ENCODE measurements around the gene TMEFF2.
"Not testable (repeated sequence)": the region's sequence is repeated elsewhere in the genome, so short reads cannot be mapped to it uniquely, and the experiment has no call there.

Gene TMEFF2

GRCh38 chr2:192137451-192137850 is 57.3 kb downstream of the TMEFF2 start:
- DNase-seq (ENCODE audit: extremely low read depth in 1 of 2, low read depth in 1 of 2): no peak

DNA sequence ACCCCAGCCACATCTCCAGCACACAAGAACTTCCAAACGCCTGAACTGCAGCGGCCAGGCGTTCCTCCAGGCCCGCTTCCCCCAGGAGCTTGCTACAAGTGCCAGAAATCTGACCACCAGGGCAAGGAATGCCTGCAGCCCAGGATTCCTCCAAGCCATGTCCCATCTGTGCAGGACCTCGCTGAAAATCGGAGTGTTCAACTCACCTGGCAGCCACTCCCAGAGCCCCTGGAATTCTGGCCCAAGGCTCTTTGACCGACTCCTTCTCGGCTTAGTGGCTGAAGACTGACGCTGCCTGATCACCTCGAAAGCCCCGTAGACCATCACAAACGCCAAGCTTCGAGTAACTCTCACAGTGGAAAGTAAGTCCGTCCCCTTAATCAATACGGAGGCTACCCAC is 62.1 kb downstream of the TMEFF2 start:
- DNase-seq (ENCODE audit: extremely low read depth in 1 of 2, low read depth in 1 of 2): not testable (repeated sequence)

DNA sequence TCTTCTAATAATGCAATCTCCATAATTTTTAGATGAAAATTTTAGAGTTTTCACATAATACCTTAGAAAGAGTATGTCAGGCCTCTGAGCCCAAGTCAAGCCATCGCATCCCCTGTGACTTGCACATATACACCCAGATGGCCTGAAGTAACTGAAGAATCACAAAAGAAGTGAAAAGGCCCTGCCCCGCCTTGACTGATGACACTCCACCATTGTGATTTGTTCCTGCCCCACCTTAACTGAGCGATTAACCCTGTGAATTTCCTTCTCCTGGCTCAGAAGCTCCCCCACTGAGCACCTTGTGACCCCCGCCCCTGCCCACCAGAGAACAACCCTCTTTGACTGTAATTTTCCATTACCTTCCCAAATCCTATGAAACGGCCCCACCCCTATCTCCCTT is 64.4 kb downstream of the TMEFF2 start:
- not testable (repeated sequence) for DNase-seq (ENCODE audit: extremely low read depth in 1 of 2, low read depth in 1 of 2)

DNA sequence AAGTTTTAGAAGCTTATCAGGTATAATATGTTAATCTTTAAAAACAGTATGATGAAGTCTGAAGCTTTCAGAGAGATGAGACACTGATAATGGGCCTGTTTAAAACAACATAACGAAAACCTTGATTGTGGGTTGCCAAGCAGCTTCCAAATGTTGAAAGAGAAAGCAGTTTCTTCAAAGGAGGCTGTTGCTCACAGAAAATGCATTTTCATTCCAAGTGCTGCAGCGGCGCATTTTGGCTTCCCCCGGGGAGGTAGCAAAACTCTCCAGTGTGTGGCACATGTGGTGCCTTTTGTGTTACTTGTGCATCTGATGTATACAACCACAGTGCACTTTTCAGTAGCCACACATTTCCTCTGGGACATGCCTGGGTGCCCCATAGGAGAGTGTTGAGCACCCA is 66.1 kb downstream of the TMEFF2 start:
- no peak for DNase-seq (ENCODE audit: extremely low read depth in 1 of 2, low read depth in 1 of 2)

- DNase-seq (ENCODE audit: extremely low read depth in 1 of 2, low read depth in 1 of 2): no peak
Measured at GRCh38 chr2:192127434-192127833, 67.3 kb downstream of the TMEFF2 start.

DNA sequence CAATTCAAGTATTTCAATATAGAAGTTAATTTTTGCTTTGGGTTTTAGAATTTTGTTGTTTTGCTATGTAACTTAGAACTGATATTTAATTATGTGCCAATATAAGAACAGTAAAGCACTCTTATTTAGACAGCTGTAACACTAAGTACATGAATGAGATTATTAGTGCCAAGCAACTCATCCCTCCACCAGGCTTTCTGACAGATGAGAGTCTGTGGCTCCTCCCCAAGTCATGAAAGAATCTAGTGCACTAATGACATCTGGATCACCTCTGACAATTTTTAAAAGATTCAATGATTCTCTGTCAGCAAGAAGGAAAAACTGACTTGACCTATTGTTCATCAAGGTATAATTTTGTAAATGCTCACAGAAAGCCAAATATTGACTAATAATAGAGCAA is 67.8 kb downstream of the TMEFF2 start:
- DNase-seq (ENCODE audit: extremely low read depth in 1 of 2, low read depth in 1 of 2): no peak

DNA sequence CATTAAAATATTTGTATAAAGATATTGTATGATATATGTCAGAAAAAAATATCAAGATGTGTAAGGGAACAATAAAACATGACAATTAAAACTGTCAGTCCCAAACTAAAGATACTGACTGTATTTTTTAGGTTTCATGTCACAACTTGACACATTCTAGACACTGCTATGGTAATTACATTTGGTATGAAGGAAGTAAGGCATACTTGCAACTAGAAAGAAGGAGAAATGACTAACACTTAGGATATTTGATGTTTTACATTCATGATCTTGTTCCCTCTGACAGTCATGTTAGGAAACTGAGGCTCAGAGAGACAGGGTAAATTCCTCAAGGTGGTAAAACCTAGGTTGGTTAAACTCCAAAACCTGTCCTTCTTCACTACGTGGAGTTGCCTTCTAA is 68.3 kb downstream of the TMEFF2 start:
- no peak for DNase-seq (ENCODE audit: extremely low read depth in 1 of 2, low read depth in 1 of 2)

DNA sequence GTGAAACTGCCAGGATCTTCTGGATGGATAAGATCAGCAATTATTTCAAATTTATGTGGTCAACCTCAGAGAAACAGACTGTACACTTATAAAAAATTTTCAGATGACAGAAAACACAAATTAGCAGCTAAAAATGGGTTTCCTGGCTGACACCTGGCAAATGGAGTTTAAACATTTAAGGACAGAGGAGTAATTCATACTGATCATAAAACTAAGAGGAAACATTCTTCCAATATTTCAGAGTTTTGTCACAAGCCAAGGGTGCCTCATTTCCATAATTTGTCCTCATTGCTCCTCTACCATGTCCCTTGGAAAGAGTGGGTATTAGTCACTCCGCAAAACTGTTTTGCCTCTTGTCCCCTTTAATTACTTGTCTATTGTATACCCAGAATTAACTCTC is 70.2 kb downstream of the TMEFF2 start:
- DNase-seq (ENCODE audit: extremely low read depth in 1 of 2, low read depth in 1 of 2): no peak

GRCh38 chr2:192123847-192124246 is 70.9 kb downstream of the TMEFF2 start:
- DNase-seq (ENCODE audit: extremely low read depth in 1 of 2, low read depth in 1 of 2): no peak

GRCh38 chr2:192122946-192123345 is 71.8 kb downstream of the TMEFF2 start:
- no peak for DNase-seq (ENCODE audit: extremely low read depth in 1 of 2, low read depth in 1 of 2)

GRCh38 chr2:192122141-192122540 is 72.6 kb downstream of the TMEFF2 start:
- no peak for DNase-seq (ENCODE audit: extremely low read depth in 1 of 2, low read depth in 1 of 2)

- DNase-seq (ENCODE audit: extremely low read depth in 1 of 2, low read depth in 1 of 2): no peak
Measured at GRCh38 chr2:192119536-192119935, 75.2 kb downstream of the TMEFF2 start.

DNA sequence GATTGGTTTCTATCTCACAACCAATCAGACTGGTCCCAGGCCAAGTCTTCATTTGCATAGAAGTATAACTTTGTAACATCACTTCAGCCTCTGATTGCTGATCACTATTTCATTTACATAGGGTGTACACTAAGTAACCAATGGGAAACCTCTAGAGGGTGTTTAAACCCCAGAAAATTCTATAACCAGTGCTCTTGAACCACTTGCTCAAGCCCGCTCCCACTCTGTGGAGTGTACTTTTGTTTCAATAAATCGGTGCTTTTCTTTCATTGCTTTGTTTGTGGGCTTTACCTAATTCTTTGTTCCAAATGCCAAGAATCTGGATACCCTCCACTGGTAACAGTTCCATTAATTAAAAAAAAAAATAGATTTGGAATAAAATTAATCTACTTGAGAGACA is 77.0 kb downstream of the TMEFF2 start:
- DNase-seq (ENCODE audit: extremely low read depth in 1 of 2, low read depth in 1 of 2): no peak

GRCh38 chr2:192111536-192111935 is 83.2 kb downstream of the TMEFF2 start:
- not testable (repeated sequence) for DNase-seq (ENCODE audit: extremely low read depth in 1 of 2, low read depth in 1 of 2)

- no peak for DNase-seq (ENCODE audit: extremely low read depth in 1 of 2, low read depth in 1 of 2)
Measured at GRCh38 chr2:192099742-192100141, 95.0 kb downstream of the TMEFF2 start.

GRCh38 chr2:192098814-192099491 is 95.8 kb downstream of the TMEFF2 start:
- DNase-seq (ENCODE audit: extremely low read depth in 1 of 2, low read depth in 1 of 2): no peak

- DNase-seq (ENCODE audit: extremely low read depth in 1 of 2, low read depth in 1 of 2): no peak
Measured at GRCh38 chr2:192091476-192091875, 103.3 kb downstream of the TMEFF2 start.

GRCh38 chr2:192090911-192091310 is 103.8 kb downstream of the TMEFF2 start:
- DNase-seq (ENCODE audit: extremely low read depth in 1 of 2, low read depth in 1 of 2): no peak

DNA sequence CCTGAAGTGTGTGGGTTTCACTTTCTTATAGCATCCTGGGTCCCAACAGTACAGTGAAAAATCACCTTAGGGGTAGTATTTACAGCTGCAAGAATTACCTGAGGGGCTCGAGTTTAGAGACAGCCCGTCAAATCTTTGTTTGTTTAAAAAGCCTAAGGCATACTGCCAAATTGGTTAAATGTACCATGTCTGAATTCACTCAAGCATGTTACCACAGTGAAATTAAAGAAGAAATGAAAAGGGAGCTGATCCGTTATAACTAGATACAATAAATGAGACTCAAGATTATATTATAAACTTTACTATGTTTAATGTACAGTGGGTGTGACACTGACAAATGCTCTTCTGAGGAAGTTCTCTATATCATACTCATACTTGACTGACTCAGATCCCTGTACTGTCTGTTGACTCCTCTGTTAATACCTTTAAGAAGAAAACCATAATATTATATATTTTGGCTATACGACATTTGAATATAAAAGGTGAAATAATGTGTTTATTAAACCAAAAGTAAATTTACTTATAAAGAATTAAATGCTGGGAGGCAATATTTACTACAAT is 107.3 kb downstream of the TMEFF2 start:
- DNase-seq (ENCODE audit: extremely low read depth in 1 of 2, low read depth in 1 of 2): no peak

- DNase-seq (ENCODE audit: extremely low read depth in 1 of 2, low read depth in 1 of 2): no peak
Measured at GRCh38 chr2:192082121-192082520, 112.6 kb downstream of the TMEFF2 start.

DNA sequence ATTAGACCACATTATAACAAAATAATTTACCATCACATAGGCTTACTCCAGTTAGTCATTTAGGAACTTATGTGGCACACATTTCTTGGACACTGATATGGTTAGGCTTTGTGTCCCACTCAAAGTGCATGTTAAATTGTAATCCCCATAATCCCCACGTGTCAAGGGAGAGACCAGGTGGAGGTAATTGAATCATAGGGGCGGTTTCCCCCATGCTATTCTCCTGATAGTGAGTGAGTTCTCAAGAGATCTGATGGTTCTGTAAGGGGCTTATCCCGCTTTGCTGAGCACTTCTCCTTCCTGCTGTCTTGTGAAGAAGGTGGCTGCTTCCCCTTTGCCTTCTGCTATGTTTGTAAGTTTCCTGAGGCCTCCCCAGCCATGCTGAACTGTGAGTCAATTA is 114.6 kb downstream of the TMEFF2 start:
- DNase-seq (ENCODE audit: extremely low read depth in 1 of 2, low read depth in 1 of 2): not testable (repeated sequence)

GRCh38 chr2:192073878-192074277 is 120.9 kb downstream of the TMEFF2 start:
- DNase-seq (ENCODE audit: extremely low read depth in 1 of 2, low read depth in 1 of 2): no peak

DNA sequence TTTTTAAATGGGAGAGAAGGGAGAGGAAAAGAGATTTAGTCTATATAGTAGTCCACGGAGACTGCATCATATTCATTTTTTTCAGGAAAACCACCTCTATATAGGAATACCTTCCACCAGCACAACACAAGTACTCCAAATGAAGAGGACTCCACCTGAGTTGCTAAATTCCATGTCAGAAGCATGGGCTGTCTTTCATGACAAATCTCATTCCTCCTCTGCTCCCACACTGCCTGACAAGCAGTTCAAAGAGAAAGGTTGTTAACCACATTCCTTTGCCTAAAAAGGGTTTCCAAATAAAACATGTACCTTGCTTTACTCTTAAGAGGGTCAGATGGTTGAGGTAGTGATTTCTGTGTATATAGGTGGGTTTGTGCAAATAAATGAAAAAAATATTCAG is 122.0 kb downstream of the TMEFF2 start:
- DNase-seq (ENCODE audit: extremely low read depth in 1 of 2, low read depth in 1 of 2): no peak
